Smooth muscle cell of the pulmonary artery (primary cell): Measurements from ENCODE around the gene BMP2K. TPM values are rescaled to one million over a fixed set of nuclear protein-coding genes. Genes with fewer than 3 reads are reported as not detected.

Experiments
- total RNA-seq: library from RNA; depleted of rRNA; stranded (reverse); fragments of >200 nt; gene quantifications from 2 replicates; pipeline ENCODE4 v1.2.3, GENCODE V29; 2014

The BMP2K gene
- 40.4 and 41.5 TPM in 2 replicates for total RNA-seq

DNA sequence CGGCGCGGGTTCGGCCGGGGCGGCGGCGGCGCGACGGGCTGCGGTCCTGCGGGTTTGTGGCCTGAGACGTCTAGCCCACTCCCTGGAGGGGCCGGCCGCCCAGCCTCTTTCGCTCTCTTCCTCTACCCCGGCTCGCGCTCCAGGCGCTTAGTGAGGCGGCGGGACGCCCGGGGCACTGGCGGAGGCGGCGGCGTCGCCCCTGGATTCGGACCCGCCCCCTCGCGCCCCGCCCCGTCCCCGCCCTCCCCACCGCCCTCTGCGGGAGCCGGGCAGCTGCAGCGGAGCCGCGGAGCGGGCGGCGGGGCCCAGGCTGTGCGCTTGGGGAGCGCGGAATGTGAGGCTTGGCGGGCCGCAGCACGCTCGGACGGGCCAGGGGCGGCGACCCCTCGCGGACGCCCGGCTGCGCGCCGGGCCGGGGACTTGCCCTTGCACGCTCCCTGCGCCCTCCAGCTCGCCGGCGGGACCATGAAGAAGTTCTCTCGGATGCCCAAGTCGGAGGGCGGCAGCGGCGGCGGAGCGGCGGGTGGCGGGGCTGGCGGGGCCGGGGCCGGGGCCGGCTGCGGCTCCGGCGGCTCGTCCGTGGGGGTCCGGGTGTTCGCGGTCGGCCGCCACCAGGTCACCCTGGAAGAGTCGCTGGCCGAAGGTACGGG, at the start of gene BMP2K:
Gene BMP2K (plus strand): TSS at position 272 of the 650 bp plus-strand sequence. CDS start 194 bp downstream, at position 466.

DNA sequence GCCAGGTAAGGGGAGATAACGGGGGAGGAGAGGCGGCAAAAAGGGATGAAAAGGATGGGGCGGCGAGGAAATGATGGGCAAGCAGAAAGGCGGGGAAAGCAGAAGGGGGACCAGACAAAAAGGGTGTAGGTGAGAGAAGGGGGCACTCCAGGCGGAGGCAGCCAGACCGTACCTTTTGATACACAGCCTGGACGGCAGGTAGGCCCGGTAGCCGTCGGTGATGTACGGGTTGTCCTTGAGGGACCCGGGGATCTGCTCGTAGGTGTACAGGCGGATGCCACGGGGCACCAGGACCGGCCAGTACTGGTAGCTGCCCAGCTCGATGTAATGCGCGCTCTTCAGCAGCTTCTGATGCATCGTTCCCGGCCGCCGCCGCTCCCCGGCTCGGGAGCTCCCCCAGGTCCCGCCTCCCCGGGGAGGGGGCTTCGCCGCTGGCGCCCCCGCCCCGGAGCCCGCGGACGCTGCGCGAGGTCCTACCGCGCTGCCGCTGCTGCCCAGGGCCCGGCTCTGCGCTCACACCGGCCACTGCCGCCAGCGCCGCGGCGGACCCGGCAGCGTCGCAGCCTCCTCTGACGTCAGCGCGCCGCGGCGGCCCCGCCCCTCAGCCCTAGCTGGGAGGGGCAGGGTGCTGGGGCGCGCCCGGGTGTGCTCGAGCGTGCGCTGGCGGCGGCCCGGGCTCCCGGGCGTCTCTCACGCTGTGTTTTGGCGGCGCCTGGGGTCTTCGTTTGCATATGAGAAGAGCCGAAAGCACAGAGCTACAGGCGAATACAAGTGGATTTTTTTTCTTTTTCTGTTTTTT, 162.9 kb downstream of the BMP2K start, which contains the start of gene PAQR3:
Gene PAQR3 (minus strand): TSS at position 571 of the 799 bp plus-strand sequence. CDS start 214 bp downstream, at position 357.

Other genes starting within 250 kb of the BMP2K start
- gene ANXA3, start 224.6 kb upstream of the BMP2K start, total RNA-seq, result 6.1 and 70.6 TPM in 2 replicates
- 19.2 and 20.5 TPM in 2 replicates for gene PAQR3, start 163.1 kb downstream of the BMP2K start, total RNA-seq